ENCODE data around the gene METTL16. TPM values are rescaled to one million over a fixed set of nuclear protein-coding genes. Genes with fewer than 3 reads are reported as not detected.
A peak's percentile ranks its signal among the peaks of the same experiment; 100 is the strongest.

METTL16 gene
- total RNA-seq, 6 experiments from 2014 or later = 21.7 to 25.7 (median 24.1) TPM

DNA sequence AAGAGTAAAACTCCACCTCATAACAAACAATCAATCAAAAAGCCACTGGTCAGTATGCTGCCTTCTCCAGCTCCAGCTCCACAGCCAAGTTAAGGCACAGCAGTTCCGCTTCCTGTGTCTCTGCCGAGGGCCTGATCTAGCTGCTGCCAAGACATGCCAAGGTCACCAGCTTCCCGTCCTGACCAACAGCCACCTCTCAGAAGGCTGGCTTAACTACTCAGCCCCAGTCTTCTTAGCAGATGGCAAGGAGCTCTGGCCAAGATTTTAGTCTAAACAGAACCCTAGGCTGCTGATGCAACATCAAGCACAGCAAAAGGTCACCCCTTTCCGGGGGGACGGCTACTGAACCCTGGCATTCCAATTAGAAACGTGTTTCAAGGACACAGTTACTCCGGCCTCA, 93.1 kb downstream of the METTL16 start:
- peak overlapping the region; percentile 67; the same call in 1 of the 2 replicates for H3K27ac Mint-ChIP-seq

DNA sequence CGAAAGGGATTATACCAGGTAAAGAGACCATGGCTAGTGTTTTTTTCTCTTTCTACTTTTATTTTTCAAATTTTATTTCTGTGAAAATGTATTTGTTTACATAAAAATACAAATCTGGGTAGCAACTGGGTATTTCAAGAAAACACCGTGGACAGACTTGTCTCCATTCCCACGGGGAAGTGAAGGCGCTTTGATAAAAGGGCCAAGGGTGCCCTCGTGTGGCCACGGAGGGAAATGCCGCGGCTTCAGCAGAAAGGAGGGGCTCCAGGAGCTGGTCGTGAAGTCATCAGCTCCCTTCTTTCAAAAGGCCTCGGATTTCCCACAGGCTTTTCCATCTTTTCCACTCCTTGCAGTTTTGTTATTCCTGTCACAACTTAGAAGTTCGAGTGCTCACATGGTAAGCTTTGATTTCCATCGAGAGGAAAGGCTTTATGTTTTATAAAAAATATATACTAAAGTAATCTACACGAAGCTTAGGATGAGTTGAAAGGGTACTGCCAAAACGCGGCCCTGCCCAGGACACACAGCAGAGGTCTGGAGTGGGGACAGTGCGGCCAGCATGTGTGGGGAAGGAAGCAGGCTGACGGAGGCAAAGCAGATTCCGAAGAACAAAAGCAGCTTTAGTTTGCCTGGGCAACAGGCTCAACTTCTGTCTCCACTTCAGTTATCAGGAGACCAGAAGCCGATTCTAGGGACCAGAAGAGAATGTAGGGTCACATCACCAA, 95.5 kb downstream of the METTL16 start:
- H3K4me3 Mint-ChIP-seq = no peak overlapping the region
- TF ChIP-seq, protein P1, sequence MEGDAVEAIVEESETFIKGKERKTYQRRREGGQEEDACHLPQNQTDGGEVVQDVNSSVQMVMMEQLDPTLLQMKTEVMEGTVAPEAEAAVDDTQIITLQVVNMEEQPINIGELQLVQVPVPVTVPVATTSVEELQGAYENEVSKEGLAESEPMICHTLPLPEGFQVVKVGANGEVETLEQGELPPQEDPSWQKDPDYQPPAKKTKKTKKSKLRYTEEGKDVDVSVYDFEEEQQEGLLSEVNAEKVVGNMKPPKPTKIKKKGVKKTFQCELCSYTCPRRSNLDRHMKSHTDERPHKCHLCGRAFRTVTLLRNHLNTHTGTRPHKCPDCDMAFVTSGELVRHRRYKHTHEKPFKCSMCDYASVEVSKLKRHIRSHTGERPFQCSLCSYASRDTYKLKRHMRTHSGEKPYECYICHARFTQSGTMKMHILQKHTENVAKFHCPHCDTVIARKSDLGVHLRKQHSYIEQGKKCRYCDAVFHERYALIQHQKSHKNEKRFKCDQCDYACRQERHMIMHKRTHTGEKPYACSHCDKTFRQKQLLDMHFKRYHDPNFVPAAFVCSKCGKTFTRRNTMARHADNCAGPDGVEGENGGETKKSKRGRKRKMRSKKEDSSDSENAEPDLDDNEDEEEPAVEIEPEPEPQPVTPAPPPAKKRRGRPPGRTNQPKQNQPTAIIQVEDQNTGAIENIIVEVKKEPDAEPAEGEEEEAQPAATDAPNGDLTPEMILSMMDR (IDR thresholded peaks at IDR 0.05) = peak; percentile 99
- peak; percentile 81 for DNase-seq
- H3K9me3 Mint-ChIP-seq = no peaks in the 10 kb centered on the region
- H3K27me3 Mint-ChIP-seq (ENCODE audit: insufficient read depth) = peaks cover 3% of the 10 kb centered on the region; the same call in 1 of the 2 replicates
- H3K4me1 Mint-ChIP-seq (ENCODE audit: low read depth) = peaks cover 11% of the 10 kb centered on the region
- 0 out of 2 replicates have a peak, but pooled peaks cover 7% of the 10 kb centered on the region for H3K36me3 Mint-ChIP-seq (ENCODE audit: low read depth)
- H3K27ac Mint-ChIP-seq = peak overlapping the region; percentile 58

More for the DNA sequence above, 93.1 kb downstream of the METTL16 start:
- no peak overlapping the region for H3K4me3 Mint-ChIP-seq
- H3K9me3 Mint-ChIP-seq = no peaks in the 10 kb centered on the region
- H3K36me3 Mint-ChIP-seq (ENCODE audit: low read depth) = 0 out of 2 replicates have a peak, but pooled peaks cover 7% of the 10 kb centered on the region
- H3K27me3 Mint-ChIP-seq (ENCODE audit: insufficient read depth) = peaks cover 3% of the 10 kb centered on the region; the same call in 1 of the 2 replicates
- H3K4me1 Mint-ChIP-seq (ENCODE audit: low read depth) = peaks cover 11% of the 10 kb centered on the region
- DNase-seq = no peak
- TF ChIP-seq, protein P1 (IDR thresholded peaks at IDR 0.05) = no peak

DNA sequence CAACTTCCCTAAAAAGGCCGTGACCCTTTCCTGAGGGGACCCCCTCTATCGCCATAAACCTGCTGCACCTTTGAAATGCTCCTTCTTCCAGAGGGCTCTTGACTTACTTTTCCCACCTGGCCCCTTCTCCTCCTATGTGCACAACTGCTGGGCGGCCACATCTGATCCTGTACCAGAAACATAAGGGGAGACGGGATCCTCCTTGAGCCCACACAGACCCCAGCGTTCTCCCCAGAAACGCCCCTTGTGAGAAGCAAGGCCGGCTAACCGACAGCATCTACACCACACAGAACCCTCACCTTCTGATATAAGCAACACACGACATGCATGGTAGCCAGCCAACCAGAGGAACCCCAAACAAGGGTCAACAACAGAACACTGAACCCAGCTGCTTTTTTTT, 96.6 kb downstream of the METTL16 start:
- H3K9me3 Mint-ChIP-seq = no peaks in the 10 kb centered on the region
- H3K4me3 Mint-ChIP-seq = no peak overlapping the region
- H3K27me3 Mint-ChIP-seq (ENCODE audit: insufficient read depth) = peaks cover 3% of the 10 kb centered on the region; the same call in 1 of the 2 replicates
- peak overlapping the region; percentile 52 for H3K27ac Mint-ChIP-seq
- TF ChIP-seq, protein P1 (IDR thresholded peaks at IDR 0.05) = no peak
- H3K36me3 Mint-ChIP-seq (ENCODE audit: low read depth) = peaks cover 7% of the 10 kb centered on the region; the same call in 1 of the 2 replicates
- peaks cover 11% of the 10 kb centered on the region for H3K4me1 Mint-ChIP-seq (ENCODE audit: low read depth)
- DNase-seq = no peak

DNA sequence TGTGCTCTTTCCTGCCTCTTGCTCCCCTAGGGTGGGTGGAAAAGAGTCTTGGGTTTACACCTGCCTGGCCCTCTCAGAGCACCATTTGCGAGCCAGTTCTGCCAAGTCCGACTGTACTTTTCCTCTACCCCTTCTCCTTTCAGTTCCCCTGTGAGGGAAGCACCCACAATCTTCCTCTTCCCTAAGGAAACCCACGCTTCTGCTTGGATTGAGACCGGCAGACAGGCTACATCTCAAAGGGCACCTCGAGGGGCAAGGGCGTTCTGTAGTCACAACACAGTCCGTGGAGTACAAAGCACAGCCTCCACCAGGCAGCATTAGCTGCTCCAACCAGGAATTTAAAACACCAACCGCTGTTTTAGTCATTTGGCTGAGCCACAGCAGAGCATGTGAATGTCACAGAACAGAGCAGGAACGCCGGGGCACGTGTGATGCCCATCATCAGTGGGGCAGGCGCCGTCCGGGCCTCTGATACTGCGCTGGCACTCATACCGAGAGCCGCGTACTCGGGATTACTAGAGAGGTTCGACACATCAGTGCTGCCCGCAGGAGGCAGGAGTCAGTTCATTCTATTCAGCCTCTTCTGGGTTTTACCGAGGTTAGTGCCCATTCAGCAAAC, 97.1 kb downstream of the METTL16 start:
- Mint-ChIP-seq H3K27me3 (ENCODE audit: insufficient read depth) (peaks cover 3% of the 10 kb centered on the region; the same call in 1 of the 2 replicates), H3K36me3 (ENCODE audit: low read depth) (peaks cover 7% of the 10 kb centered on the region; the same call in 1 of the 2 replicates), H3K4me3 (no peak overlapping the region), H3K27ac (peak overlapping the region; percentile 42; the same call in 1 of the 2 replicates), H3K4me1 (ENCODE audit: low read depth) (peaks cover 11% of the 10 kb centered on the region), H3K9me3 (no peaks in the 10 kb centered on the region)
- no peak for DNase-seq
- TF ChIP-seq, protein P1 (IDR thresholded peaks at IDR 0.05) = no peak

DNA sequence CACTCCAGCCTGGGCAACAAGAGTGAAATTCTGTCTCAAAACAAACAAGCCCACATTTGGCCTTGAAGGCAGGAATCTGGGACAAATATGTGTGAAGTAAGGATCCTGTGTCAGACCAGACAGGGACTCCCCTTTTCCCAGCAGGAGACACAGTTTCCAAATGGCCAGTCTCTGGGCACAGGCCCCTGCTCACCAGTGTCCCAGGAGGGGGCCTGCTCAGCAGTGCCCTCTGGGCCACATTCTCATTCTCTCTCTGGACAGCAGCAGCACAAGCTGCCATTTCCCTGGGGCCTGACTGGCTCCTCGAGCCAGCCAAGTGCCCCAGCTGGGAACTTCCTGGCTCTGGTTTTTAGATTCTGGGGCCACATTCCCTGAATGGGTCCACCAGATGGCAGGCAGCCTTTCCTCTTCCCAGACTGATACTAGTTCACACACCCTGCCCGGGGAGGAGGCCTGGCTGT, 99.1 kb downstream of the METTL16 start:
- H3K36me3 Mint-ChIP-seq (ENCODE audit: low read depth) = peaks cover 7% of the 10 kb centered on the region; the same call in 1 of the 2 replicates
- H3K4me1 Mint-ChIP-seq (ENCODE audit: low read depth) = peaks cover 10% of the 10 kb centered on the region
- DNase-seq = no peak
- H3K27me3 Mint-ChIP-seq (ENCODE audit: insufficient read depth) = peaks cover 3% of the 10 kb centered on the region; the same call in 1 of the 2 replicates
- no peaks in the 10 kb centered on the region for H3K9me3 Mint-ChIP-seq
- no peak overlapping the region for H3K4me3 Mint-ChIP-seq
- H3K27ac Mint-ChIP-seq = peak overlapping the region; percentile 53; the same call in 1 of the 2 replicates
- TF ChIP-seq, protein P1 (IDR thresholded peaks at IDR 0.05) = peak; percentile 59

All from HFFc6 (cell line).